H7 (cell line): ENCODE data around the gene C8G. TPM values are rescaled to one million over a fixed set of nuclear protein-coding genes. Genes with fewer than 3 reads are reported as not detected.
A peak's percentile ranks its signal among the peaks of the same experiment; 100 is the strongest.

Experiments used
- DNase-seq: peaks from one replicate; pipeline ENCODE4 v3.0.0; 2012
- H3K27me3 ChIP-seq: 2 replicates; pipeline ENCODE4 v1.6.0; 2011; ENCODE audit warnings: mild to moderate bottlenecking, low read length; ENCODE audit not compliant: control insufficient read depth, insufficient read depth
- H3K36me3 ChIP-seq: replicated peaks from 2 replicates; pipeline ENCODE4 v1.5.1; 2011; ENCODE audit warnings: low read length; ENCODE audit not compliant: control insufficient read depth, insufficient read depth
- H3K4me3 ChIP-seq: 2 replicates; pipeline ENCODE4 v1.5.1; 2011; ENCODE audit warnings: low read depth, mild to moderate bottlenecking, control low read depth, low read length, moderate library complexity; ENCODE audit not compliant: insufficient read depth
- total RNA-seq: library from RNA; depleted of rRNA; stranded (reverse); fragments of >200 nt; shearing (Covaris generic); gene quantifications from 2 replicates; pipeline ENCODE4 v1.2.3, GENCODE V29; 2014; rRNA removed

Gene C8G
- total RNA-seq = not detected in 2 replicates

- DNase-seq = peak; percentile 100
- Histone ChIP-seq H3K4me3 (peak within 1 kb of the TSS; percentile 75), H3K27me3 (no peaks in the 10 kb centered on the region), H3K36me3 (peaks cover 5% of the 10 kb centered on the region)
Observed at GRCh38 chr9:136944519-136945332, at the start of gene C8G, which contains the start of gene FBXW5. C8G (plus strand) TSS chr9:136945243; CDS start chr9:136945321, 78 bp downstream. FBXW5 (minus strand) TSS chr9:136944738; CDS start chr9:136944083, 655 bp downstream.

- Histone ChIP-seq H3K4me3 (no peak overlapping the region), H3K36me3 (peaks cover 15% of the 10 kb centered on the region), H3K27me3 (no peaks in the 10 kb centered on the region)
- DNase-seq = no peak
Observed at GRCh38 chr9:136896027-136896426, 49.0 kb upstream of the C8G start.

- Histone ChIP-seq H3K4me3 (no peak overlapping the region), H3K36me3 (peaks cover 29% of the 10 kb centered on the region), H3K27me3 (no peaks in the 10 kb centered on the region)
- DNase-seq = no peak
Observed at GRCh38 chr9:136898483-136899100, 46.5 kb upstream of the C8G start.

- no peak for DNase-seq
- H3K27me3 ChIP-seq = no peaks in the 10 kb centered on the region
- H3K4me3 ChIP-seq = no peak overlapping the region
- peaks cover 29% of the 10 kb centered on the region for H3K36me3 ChIP-seq
Observed at GRCh38 chr9:136899196-136899595, 45.8 kb upstream of the C8G start.

- H3K4me3 ChIP-seq = no peak overlapping the region
- DNase-seq = no peak
- H3K27me3 ChIP-seq = no peaks in the 10 kb centered on the region
- H3K36me3 ChIP-seq = peaks cover 29% of the 10 kb centered on the region
Observed at GRCh38 chr9:136900556-136900955, 44.5 kb upstream of the C8G start.

GRCh38 chr9:136900988-136901515 is 44.0 kb upstream of the C8G start:
- no peak for DNase-seq
- H3K4me3 ChIP-seq = no peak overlapping the region

GRCh38 chr9:136901516-136902258 is 43.4 kb upstream of the C8G start:
- Histone ChIP-seq H3K4me3 (no peak overlapping the region), H3K27me3 (no peaks in the 10 kb centered on the region), H3K36me3 (peaks cover 29% of the 10 kb centered on the region)
- DNase-seq = peak; percentile 71

More at GRCh38 chr9:136900988-136901515, 44.0 kb upstream of the C8G start:
- peaks cover 29% of the 10 kb centered on the region for H3K36me3 ChIP-seq
- H3K27me3 ChIP-seq = no peaks in the 10 kb centered on the region

GRCh38 chr9:136902259-136902821 is 42.7 kb upstream of the C8G start:
- peak; percentile 79 for DNase-seq
- Histone ChIP-seq H3K36me3 (peaks cover 29% of the 10 kb centered on the region), H3K4me3 (no peak overlapping the region), H3K27me3 (no peaks in the 10 kb centered on the region)

- Histone ChIP-seq H3K36me3 (peaks cover 29% of the 10 kb centered on the region), H3K27me3 (no peaks in the 10 kb centered on the region), H3K4me3 (no peak overlapping the region)
- DNase-seq = no peak
Observed at GRCh38 chr9:136903041-136903554, 41.9 kb upstream of the C8G start.

GRCh38 chr9:136906266-136906665 is 38.8 kb upstream of the C8G start:
- H3K36me3 ChIP-seq = peaks cover 14% of the 10 kb centered on the region
- H3K4me3 ChIP-seq = no peak overlapping the region
- no peaks in the 10 kb centered on the region for H3K27me3 ChIP-seq
- DNase-seq = no peak

GRCh38 chr9:136907011-136907914 is 37.8 kb upstream of the C8G start:
- DNase-seq = no peak
- no peak overlapping the region for H3K4me3 ChIP-seq
- peaks cover 4% of the 10 kb centered on the region for H3K36me3 ChIP-seq
- no peaks in the 10 kb centered on the region for H3K27me3 ChIP-seq

GRCh38 chr9:136910197-136910900 is 34.7 kb upstream of the C8G start:
- Histone ChIP-seq H3K27me3 (no peaks in the 10 kb centered on the region), H3K4me3 (no peak overlapping the region), H3K36me3 (peaks cover 11% of the 10 kb centered on the region)
- no peak for DNase-seq

- peak; percentile 80 for DNase-seq
- no peak overlapping the region for H3K4me3 ChIP-seq
- H3K27me3 ChIP-seq = no peaks in the 10 kb centered on the region
- peaks cover 16% of the 10 kb centered on the region for H3K36me3 ChIP-seq
Observed at GRCh38 chr9:136910901-136911245, 34.2 kb upstream of the C8G start.
